SK-N-SH (cell line): ENCODE results near the gene MAPKAP1. TPM values are rescaled to one million over a fixed set of nuclear protein-coding genes. Genes with fewer than 3 reads are reported as not detected.

Experiments
- CTCF ChIA-PET: fragments of 300-600, 350-600 bp; formaldehyde crosslinking; extraction: SDS; loops from one replicate; lab custom pipeline; 2021; lab: Yijun Ruan, JAX
- POLR2A ChIA-PET: fragments of 350-600 bp; sonication (Branson Sonifier 250); formaldehyde crosslinking; extraction: SDS; loops from one replicate; lab custom pipeline; 2020; ENCODE audit warnings: antibody characterized with exemption, inconsistent platforms; lab: Yijun Ruan, JAX
- DNase-seq: peaks from one replicate; pipeline ENCODE4 v3.0.0; 2012
- H2AFZ ChIP-seq: fragments of 200-600 bp; sonication (generic); 2 replicates; pipeline ENCODE4 v1.8.1; 2016; ENCODE audit warnings: antibody characterized with exemption, mild to moderate bottlenecking, low read depth
- H3F3A ChIP-seq: fragments of 200-600 bp; sonication (generic); replicated peaks from 2 replicates; pipeline ENCODE3; 2016; ENCODE audit warnings: antibody characterized with exemption, mild to moderate bottlenecking; ENCODE audit not compliant: insufficient read depth
- H3K27ac ChIP-seq, 2 experiments: fragments of 200-500 bp in 1 of 2; fragments of 200-600 bp in 1 of 2; sonication (Bioruptor generic) in 1 of 2; sonication (generic), shearing (Covaris generic) in 1 of 2; 2 replicates each; pipeline versions ENCODE4 v1.5.1 to v1.6.1; 2014 to 2016; ENCODE audit warnings: low read depth in 2 of 2, inconsistent platforms in 1 of 2, low read length in 1 of 2, mild to moderate bottlenecking in 1 of 2, mixed read lengths in 1 of 2
- H3K27me3 ChIP-seq: fragments of 200-600 bp; sonication (generic), shearing (Covaris generic); 2 replicates; pipeline ENCODE4 v1.6.1; 2016; ENCODE audit warnings: mixed run types; ENCODE audit not compliant: insufficient read depth
- H3K36me3 ChIP-seq, 2 experiments: fragments of 200-500 bp in 1 of 2; fragments of 200-600 bp in 1 of 2; sonication (Bioruptor generic) in 1 of 2; sonication (generic) in 1 of 2; replicated peaks in 1 of 2; 2 replicates each; pipeline versions ENCODE3 to v1.5.1; 2014 to 2016; ENCODE audit warnings: low read length in 1 of 2, mild to moderate bottlenecking in 1 of 2; ENCODE audit not compliant: insufficient read depth in 2 of 2, control insufficient read depth in 1 of 2
- H3K4me1 ChIP-seq, 2 experiments: fragments of 200-500 bp in 1 of 2; fragments of 200-600 bp in 1 of 2; sonication (Bioruptor generic) in 1 of 2; sonication (generic), shearing (Covaris generic) in 1 of 2; 2 replicates each; pipeline versions ENCODE4 v1.5.1 to v1.6.1; 2014 to 2016; ENCODE audit warnings: low read depth in 1 of 2, low read length in 1 of 2, mixed run types in 1 of 2; ENCODE audit not compliant: insufficient read depth in 2 of 2, control insufficient read depth in 1 of 2
- H3K4me2 ChIP-seq: fragments of 200-600 bp; sonication (generic), shearing (Covaris generic); 2 replicates; pipeline ENCODE4 v1.6.1; 2017; ENCODE audit warnings: mixed run types
- H3K4me3 ChIP-seq, 2 experiments: fragments of 200-500 bp in 1 of 2; fragments of 200-600 bp in 1 of 2; sonication (Bioruptor generic) in 1 of 2; sonication (generic), shearing (Covaris generic) in 1 of 2; 2 replicates each; pipeline versions ENCODE4 v1.5.1 to v1.8.1; 2014 to 2016; ENCODE audit warnings: low read depth in 2 of 2, inconsistent platforms in 1 of 2, low read length in 1 of 2, mild to moderate bottlenecking in 1 of 2, mixed read lengths in 1 of 2, moderate library complexity in 1 of 2
- H3K79me2 ChIP-seq: fragments of 200-600 bp; sonication (generic); 2 replicates; pipeline ENCODE4 v1.8.1; 2017; ENCODE audit warnings: mild to moderate bottlenecking; ENCODE audit not compliant: insufficient read depth
- H3K9ac ChIP-seq: fragments of 200-600 bp; sonication (generic); 2 replicates; pipeline ENCODE4 v1.6.1; 2017; ENCODE audit warnings: mixed run types
- H3K9me2 ChIP-seq: fragments of 200-600 bp; sonication (generic); 2 replicates; pipeline ENCODE4 v1.6.1; 2017; ENCODE audit warnings: mixed run types
- H3K9me3 ChIP-seq: fragments of 200-600 bp; sonication (generic); 2 replicates; pipeline ENCODE4 v1.6.1; 2017; ENCODE audit warnings: mixed run types, mild to moderate bottlenecking, moderate library complexity
- H4K20me1 ChIP-seq: fragments of 200-600 bp; sonication (generic); 2 replicates; pipeline ENCODE4 v1.6.1; 2017; ENCODE audit warnings: mild to moderate bottlenecking, mixed run types; ENCODE audit not compliant: insufficient read depth
- CHD2 ChIP-seq: fragments of 150-350 bp; IDR thresholded peaks from 2 replicates; pipeline ENCODE4 v1.6.1; 2018; ENCODE audit warnings: low read length; ENCODE audit not compliant: partially characterized antibody
- ELF1 ChIP-seq: IDR thresholded peaks from 2 replicates; pipeline ENCODE4 v1.4.0; 2012
- EP300 ChIP-seq, 2 experiments: IDR thresholded peaks; 2 replicates each; pipeline versions ENCODE4 v1.4.0 to v1.6.1; 2012; ENCODE audit warnings: borderline replicate concordance in 1 of 2, low read depth in 1 of 2, low read length in 1 of 2
- FOSL2 ChIP-seq: IDR thresholded peaks from 2 replicates; pipeline ENCODE4 v1.4.0; 2012; ENCODE audit warnings: low read depth, mild to moderate bottlenecking, moderate library complexity, borderline replicate concordance
- FOXJ3 ChIP-seq: sonication (generic); formaldehyde crosslinking; IDR thresholded peaks from 2 replicates; pipeline ENCODE4 v1.5.1; 2020; ENCODE audit warnings: mild to moderate bottlenecking, missing genetic modification reagents
- FOXM1 ChIP-seq: IDR thresholded peaks from 2 replicates; pipeline ENCODE4 v1.4.0; 2012; ENCODE audit warnings: low read depth, mild to moderate bottlenecking
- GABPA ChIP-seq: IDR thresholded peaks from 2 replicates; pipeline ENCODE4 v1.4.0; 2012; ENCODE audit warnings: low read depth, mild to moderate bottlenecking
- MEF2A ChIP-seq: IDR thresholded peaks from 2 replicates; pipeline ENCODE4 v1.4.0; 2012; ENCODE audit warnings: low read depth, borderline replicate concordance
- MXI1 ChIP-seq: IDR thresholded peaks from 2 replicates; pipeline ENCODE4 v1.6.1; 2012; ENCODE audit warnings: mild to moderate bottlenecking, low read depth, low read length, improper control_type of control experiment
- NFIC ChIP-seq: IDR thresholded peaks from 2 replicates; pipeline ENCODE4 v1.4.0; 2012; ENCODE audit warnings: borderline replicate concordance
- NRF1 ChIP-seq: IDR thresholded peaks from 2 replicates; pipeline ENCODE4 v1.6.1; 2012; ENCODE audit warnings: low read depth, mild to moderate bottlenecking, low read length
- RAD21 ChIP-seq: IDR thresholded peaks from 2 replicates; pipeline ENCODE4 v1.6.1; 2012; ENCODE audit warnings: mild to moderate bottlenecking, low read length
- RCOR1 ChIP-seq: fragments of 150-350 bp; IDR thresholded peaks from 2 replicates; pipeline ENCODE4 v1.6.1; 2017; ENCODE audit warnings: antibody characterized with exemption, low read length
- RFX5 ChIP-seq: IDR thresholded peaks from 2 replicates; pipeline ENCODE4 v1.6.1; 2012; ENCODE audit warnings: mild to moderate bottlenecking, improper control_type of control experiment, low read length
- RXRA ChIP-seq: IDR thresholded peaks from 2 replicates; pipeline ENCODE4 v1.4.0; 2012; ENCODE audit warnings: low read depth, mild to moderate bottlenecking, borderline replicate concordance
- SIN3A ChIP-seq: IDR thresholded peaks from 2 replicates; pipeline ENCODE4 v1.6.1; 2012; ENCODE audit warnings: low read depth, mild to moderate bottlenecking, low read length, moderate library complexity, borderline replicate concordance
- SMC3 ChIP-seq: IDR thresholded peaks from 2 replicates; pipeline ENCODE4 v1.6.1; 2012; ENCODE audit warnings: low read depth, low read length, improper control_type of control experiment
- TEAD4 ChIP-seq: IDR thresholded peaks from 2 replicates; pipeline ENCODE4 v1.4.0; 2012; ENCODE audit warnings: mild to moderate bottlenecking, borderline replicate concordance; ENCODE audit not compliant: insufficient read depth
- YY1 ChIP-seq: IDR thresholded peaks from 2 replicates; pipeline ENCODE4 v1.4.0; 2012; ENCODE audit warnings: low read depth, mild to moderate bottlenecking
- WGBS: methylation state at CpG from one replicate; pipeline ENCODE4 v1.1.6; 2017; ENCODE audit warnings: low lambda C conversion rate; 5-methylcytosine and 5-hydroxymethylcytosine counted together
- polyA plus RNA-seq, 3 experiments: library from polyadenylated mRNA; depleted of rRNA; stranded (reverse); fragments of >200 nt; gene quantifications; 2 replicates each; pipeline ENCODE4 v1.2.3, GENCODE V29; 2012
- TF ChIP-seq, protein P1 (sequence below): IDR thresholded peaks from 2 replicates; pipeline ENCODE4; 2012
- TF ChIP-seq, protein P2 (sequence below): IDR thresholded peaks from 2 replicates; pipeline ENCODE4 v1.4.0; 2012; ENCODE audit warnings: low read depth, borderline replicate concordance
- TF ChIP-seq, protein P3 (sequence below): fragments of 150-350 bp; IDR thresholded peaks from 2 replicates; pipeline ENCODE4 v1.6.1; 2016; ENCODE audit warnings: mild to moderate bottlenecking, low read depth, low read length

The MAPKAP1 gene
- polyA plus RNA-seq, 1 of the 3 experiments (the other 2 are of a cell fraction), result 117 TPM

DNA sequence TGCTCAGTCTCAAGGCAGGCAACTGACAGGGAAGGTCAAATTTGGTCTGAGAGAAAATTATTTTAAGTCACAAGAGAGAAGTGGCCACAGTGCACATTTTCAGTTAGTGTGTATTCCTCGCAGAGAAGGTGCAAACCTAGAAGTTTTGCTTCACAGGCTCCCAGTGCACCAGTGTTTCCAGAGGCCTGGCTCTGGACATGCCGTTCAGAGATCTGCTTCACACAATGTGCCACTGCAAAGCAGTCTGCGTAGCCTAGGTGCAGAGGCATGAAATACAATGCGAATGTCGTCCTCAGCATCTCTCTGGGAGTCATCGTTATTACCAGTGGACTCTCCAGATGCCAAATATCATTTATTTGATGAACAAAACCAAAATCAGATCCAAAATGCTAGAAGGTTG lies 147.8 kb downstream of the MAPKAP1 start:
- peaks cover 9 to 36% of the 10 kb centered on the region in 2 experiments for H3K36me3 ChIP-seq
- no peaks in the 10 kb centered on the region for H3K27me3 ChIP-seq
- H4K20me1 ChIP-seq, result no peaks in the 10 kb centered on the region
- H3F3A ChIP-seq, result peaks cover 9% of the 10 kb centered on the region
- H3K4me1 ChIP-seq, result peaks cover 4 to 6% of the 10 kb centered on the region in 2 experiments; a peak in 3 of 4 replicates
- POLR2A ChIA-PET, result no interaction called here
- CTCF ChIA-PET, result interaction anchor here (0.6 to 2.8 kb wide), 69 partner anchors 9 to 932 kb away, joined by 3 to 28 read pairs (median 5); no protein-coding TSS in a partner anchor
- H3K9ac ChIP-seq, result no peak overlapping the region
- DNase-seq, result no peak
- H3K27ac ChIP-seq, result peak overlapping the region in 1 of 2 experiments; percentile 43; a peak in 2 of 4 replicates
- H3K4me3 ChIP-seq, result no peak overlapping the region
- no peak overlapping the region for H2AFZ ChIP-seq
- 98% methylated on average over 4 of the region's 6 CpGs for WGBS
- no peaks in the 10 kb centered on the region for H3K9me2 ChIP-seq
- H3K4me2 ChIP-seq, result no peak overlapping the region
- peaks cover 34% of the 10 kb centered on the region for H3K79me2 ChIP-seq
- TF ChIP-seq SMC3 (no peak), RXRA (no peak), RCOR1 (no peak), SIN3A (no peak), ELF1 (no peak), YY1 (no peak), FOSL2 (no peak)
- TF ChIP-seq, protein P1, sequence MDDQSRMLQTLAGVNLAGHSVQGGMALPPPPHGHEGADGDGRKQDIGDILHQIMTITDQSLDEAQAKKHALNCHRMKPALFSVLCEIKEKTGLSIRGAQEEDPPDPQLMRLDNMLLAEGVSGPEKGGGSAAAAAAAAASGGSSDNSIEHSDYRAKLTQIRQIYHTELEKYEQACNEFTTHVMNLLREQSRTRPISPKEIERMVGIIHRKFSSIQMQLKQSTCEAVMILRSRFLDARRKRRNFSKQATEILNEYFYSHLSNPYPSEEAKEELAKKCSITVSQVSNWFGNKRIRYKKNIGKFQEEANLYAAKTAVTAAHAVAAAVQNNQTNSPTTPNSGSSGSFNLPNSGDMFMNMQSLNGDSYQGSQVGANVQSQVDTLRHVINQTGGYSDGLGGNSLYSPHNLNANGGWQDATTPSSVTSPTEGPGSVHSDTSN, result no peak
- no peaks in the 10 kb centered on the region for H3K9me3 ChIP-seq

DNA sequence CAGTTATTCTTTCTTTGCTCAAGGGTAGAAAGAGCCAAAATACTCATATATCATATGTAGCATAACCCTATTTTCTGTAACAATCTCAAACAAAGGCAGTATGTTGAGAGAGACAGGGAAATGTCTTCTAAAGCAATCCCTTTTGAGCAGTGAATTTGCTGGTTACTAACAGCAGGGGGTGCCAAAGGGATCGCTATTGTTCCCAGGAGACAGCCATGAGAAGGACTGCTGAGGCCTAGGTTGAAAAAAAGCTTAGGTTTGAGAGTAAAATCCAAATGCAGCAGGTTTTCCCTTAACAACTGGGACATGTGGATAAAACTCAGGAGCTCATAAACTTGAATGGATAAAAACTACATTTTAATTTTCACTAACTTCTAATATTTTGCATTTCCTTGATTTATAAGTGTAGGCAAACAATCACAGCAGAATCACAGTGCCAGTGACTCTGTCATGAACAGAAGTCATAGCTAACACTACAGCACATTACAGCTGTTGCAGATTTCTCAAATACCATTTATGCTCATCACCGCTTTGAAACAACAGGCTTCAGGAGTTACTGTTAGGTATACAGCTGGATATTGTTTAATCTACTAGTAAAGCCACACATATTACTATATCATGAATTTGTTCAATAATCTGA lies 148.4 kb downstream of the MAPKAP1 start:
- Histone ChIP-seq H3K36me3 (peaks cover 9 to 36% of the 10 kb centered on the region in 2 experiments), H3K79me2 (peaks cover 34% of the 10 kb centered on the region; the same call in 1 of the 2 replicates), H4K20me1 (no peaks in the 10 kb centered on the region), H3K27me3 (no peaks in the 10 kb centered on the region), H3K9me2 (no peaks in the 10 kb centered on the region), H3K9me3 (no peaks in the 10 kb centered on the region), H3K4me1 (peaks cover 4 to 6% of the 10 kb centered on the region in 2 experiments; a peak in 3 of 4 replicates), H3F3A (peaks cover 9% of the 10 kb centered on the region), H3K4me2 (no peak overlapping the region), H3K4me3 (no peak overlapping the region; a peak in 1 of 4 replicates), H3K27ac (peak overlapping the region; percentile 43 to 58), H2AFZ (no peak overlapping the region), H3K9ac (no peak overlapping the region)
- DNase-seq, result peak; percentile 68
- ChIA-PET POLR2A (no interaction called here), CTCF (interaction anchor here (0.6 to 2.8 kb wide), 74 partner anchors 8 to 942 kb away, joined by 3 to 28 read pairs (median 4); no protein-coding TSS in a partner anchor)
- 41% methylated on average over 2 of the region's 2 CpGs for WGBS
- TF ChIP-seq MEF2A (no peak), EP300 (IDR thresholded peaks at IDR 0.05; ENCODE audit: borderline replicate concordance in 1 of 2, low read depth in 1 of 2, low read length in 1 of 2) (no peak), NRF1 (0 out of 2 replicates have a peak, but pooled peaks have one; percentile 21), CHD2 (no peak), FOSL2 (no peak), SMC3 (peak; percentile 92), RCOR1 (peak; percentile 24; the same call in 1 of the 2 replicates), TEAD4 (no peak), YY1 (no peak), RAD21 (peak; percentile 93), NFIC (no peak), FOXM1 (no peak), ELF1 (no peak), SIN3A (0 out of 2 replicates have a peak, but pooled peaks have one; percentile 28), GABPA (no peak), RFX5 (no peak), MXI1 (no peak; the same call in 1 of the 2 replicates), FOXJ3 (CRISPR knock-in tag) (no peak)
- TF ChIP-seq, protein P1, result no peak
- TF ChIP-seq, protein P2, sequence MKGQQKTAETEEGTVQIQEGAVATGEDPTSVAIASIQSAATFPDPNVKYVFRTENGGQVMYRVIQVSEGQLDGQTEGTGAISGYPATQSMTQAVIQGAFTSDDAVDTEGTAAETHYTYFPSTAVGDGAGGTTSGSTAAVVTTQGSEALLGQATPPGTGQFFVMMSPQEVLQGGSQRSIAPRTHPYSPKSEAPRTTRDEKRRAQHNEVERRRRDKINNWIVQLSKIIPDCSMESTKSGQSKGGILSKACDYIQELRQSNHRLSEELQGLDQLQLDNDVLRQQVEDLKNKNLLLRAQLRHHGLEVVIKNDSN, result no peak
- TF ChIP-seq, protein P3, sequence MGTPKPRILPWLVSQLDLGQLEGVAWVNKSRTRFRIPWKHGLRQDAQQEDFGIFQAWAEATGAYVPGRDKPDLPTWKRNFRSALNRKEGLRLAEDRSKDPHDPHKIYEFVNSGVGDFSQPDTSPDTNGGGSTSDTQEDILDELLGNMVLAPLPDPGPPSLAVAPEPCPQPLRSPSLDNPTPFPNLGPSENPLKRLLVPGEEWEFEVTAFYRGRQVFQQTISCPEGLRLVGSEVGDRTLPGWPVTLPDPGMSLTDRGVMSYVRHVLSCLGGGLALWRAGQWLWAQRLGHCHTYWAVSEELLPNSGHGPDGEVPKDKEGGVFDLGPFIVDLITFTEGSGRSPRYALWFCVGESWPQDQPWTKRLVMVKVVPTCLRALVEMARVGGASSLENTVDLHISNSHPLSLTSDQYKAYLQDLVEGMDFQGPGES, result no peak
